Stimulated activated CD8-positive, alpha-beta memory T cell treated with anti-CD3 and anti-CD28 coated beads, Interleukin-12 subunit alpha, Interleukin-12 subunit beta, amount 100 ng/mL, for 24 hours (primary cell): ENCODE measurements around the gene CYP1B1.

ENCODE experiments used
- DNase-seq: peaks from one replicate; pipeline ENCODE4 v3.0.0-alpha.2; 2020; ENCODE audit errors: extremely low read depth

CYP1B1 gene

DNA sequence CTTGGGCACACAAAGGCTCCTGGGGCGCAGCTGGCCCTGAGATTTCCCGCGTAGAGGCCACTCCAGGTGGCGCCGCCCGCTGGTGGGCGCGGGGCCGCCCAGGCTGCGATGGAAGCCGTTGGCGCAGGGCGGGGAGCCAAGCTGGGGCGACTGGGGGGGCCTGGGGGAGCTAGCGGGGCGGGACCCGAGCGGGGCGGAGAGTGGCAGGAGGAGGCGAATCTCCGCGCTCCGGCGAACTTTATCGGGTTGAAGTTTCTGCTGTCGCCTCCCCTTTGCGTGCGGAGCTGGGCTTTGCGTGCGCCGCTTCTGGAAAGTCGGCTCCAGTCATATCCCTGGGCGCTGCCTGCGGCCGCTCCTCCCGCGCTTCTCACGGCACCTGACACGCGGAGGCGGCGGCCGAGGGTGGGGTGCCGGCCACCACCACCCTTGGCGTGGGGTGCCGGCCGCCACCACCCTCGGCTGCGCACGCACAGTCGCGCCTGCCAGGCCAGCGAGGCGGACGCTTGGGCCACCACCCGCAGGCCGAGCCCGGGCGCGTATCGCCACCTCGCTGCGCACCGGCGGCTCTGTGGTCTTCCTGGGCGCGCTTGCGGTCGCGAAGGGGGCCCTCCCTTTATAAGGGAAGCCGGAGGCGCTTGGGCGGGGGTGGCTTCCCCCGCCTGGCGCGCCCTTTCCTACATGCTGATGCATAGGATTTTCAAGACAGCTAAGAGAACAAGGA is 919 bp upstream of the CYP1B1 start:
- peak; percentile 45 for DNase-seq

DNA sequence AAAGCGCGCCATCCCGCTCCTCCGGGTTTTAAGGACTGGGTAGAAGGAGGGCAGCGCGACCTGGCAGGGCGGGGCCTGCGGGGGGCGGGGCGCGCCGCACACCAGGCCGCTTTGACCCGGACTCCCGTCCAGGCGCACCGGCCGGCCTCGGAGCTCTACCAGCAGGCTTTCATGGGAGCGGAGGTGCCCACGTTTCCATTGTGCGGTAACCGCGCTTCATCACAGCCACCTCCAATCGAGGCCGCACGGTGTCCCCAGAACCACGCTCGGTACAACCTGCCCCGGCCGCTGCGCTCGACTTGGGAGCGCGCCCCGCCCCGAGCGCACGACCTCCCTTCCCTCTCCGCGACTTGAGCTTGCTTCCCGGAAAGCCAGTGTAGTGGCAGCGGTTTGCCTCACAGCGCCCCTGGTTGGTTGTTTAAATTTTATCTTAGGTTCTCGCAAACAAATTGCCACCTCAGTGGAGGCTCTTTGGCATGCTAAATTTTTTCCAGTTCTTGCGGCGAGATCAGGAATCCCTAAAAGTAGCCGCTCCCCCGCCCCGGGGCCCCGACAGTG is 280 bp upstream of the CYP1B1 start:
- peak; percentile 14 for DNase-seq

- no peak for DNase-seq
These were observed 1.0 kb downstream of the CYP1B1 start for GRCh38 chr2:38074764-38075506.

GRCh38 chr2:38074058-38074763 is 1.7 kb downstream of the CYP1B1 start:
- no peak for DNase-seq

DNA sequence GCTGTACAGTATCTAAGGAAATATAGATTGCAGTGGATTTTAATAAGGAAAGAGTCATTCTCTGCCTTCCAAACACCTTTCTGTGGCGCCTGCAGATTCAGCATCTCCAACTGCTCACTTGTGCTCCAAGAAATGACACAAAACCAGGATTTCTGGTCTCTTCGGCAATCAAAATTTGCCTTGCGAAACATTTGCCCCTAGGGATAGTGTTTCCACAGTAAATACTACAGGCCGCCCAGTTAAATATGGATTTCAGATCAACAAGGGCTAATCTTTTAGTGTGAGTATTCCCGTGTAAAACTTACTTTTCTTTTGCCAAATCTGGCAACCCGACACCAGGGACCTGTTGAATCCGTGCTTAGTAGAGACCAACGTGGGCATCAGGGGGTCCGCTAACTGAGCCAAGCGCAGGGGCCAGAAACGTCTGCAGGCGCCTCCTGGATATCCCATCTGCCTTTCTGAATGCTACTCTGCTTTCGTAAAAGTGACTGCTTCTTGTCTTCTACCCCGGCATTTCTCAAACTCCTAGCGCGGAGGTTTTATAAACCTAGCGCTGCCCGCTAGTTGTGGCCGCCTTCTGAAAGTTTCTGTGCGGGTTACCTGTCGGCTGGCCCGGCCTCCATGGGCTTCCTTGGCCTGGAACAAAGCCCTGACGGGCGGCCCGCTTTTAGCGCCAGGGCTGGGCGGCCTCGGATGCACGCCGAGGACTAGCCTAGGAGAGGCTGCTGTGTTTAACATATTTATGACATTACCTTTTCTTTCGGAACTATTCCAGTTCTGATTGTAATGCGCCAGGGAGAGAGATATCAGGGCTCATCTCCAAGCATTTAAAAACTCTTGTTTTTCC is 2.5 kb downstream of the CYP1B1 start:
- no peak for DNase-seq

DNA sequence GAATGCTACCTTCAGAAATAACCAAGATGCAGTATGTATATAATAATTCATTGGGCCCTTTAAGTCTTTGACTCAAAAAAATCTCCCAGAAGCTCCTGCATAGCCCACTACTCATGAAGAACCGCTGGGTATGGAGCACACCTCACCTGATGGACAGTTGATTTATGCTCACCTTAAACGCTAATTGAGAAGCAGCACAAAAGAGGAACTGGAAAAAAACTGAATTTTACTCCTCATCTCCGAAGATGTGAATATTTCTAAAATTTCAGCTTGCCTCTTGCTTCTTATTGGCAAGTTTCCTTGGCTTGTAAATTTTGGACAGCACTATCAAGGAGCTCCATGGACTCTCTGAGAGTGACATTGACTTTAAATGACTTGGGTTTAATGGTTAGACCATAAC is 5.5 kb downstream of the CYP1B1 start:
- DNase-seq: no peak

DNA sequence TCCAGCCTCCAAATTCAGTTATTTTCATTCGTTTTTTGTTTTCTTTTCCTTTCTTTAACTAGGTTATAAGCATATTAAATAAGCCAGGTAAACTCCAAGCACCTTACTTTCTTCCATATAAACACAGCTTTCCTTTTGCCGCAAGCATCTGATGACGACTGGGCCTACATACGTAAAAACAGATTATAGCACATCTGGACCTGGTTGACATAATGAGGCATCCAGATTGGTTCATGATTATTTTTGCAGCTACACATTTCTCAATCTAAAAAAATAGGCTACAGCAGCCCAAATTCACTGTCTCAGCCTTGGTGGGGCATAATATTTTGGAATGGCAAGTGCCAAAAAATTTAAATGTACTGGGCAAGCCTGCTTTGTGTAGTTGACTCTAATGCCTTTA is 7.7 kb downstream of the CYP1B1 start:
- DNase-seq: no peak

- no peak for DNase-seq
These were observed 9.4 kb downstream of the CYP1B1 start for GRCh38 chr2:38066421-38067115.

DNA sequence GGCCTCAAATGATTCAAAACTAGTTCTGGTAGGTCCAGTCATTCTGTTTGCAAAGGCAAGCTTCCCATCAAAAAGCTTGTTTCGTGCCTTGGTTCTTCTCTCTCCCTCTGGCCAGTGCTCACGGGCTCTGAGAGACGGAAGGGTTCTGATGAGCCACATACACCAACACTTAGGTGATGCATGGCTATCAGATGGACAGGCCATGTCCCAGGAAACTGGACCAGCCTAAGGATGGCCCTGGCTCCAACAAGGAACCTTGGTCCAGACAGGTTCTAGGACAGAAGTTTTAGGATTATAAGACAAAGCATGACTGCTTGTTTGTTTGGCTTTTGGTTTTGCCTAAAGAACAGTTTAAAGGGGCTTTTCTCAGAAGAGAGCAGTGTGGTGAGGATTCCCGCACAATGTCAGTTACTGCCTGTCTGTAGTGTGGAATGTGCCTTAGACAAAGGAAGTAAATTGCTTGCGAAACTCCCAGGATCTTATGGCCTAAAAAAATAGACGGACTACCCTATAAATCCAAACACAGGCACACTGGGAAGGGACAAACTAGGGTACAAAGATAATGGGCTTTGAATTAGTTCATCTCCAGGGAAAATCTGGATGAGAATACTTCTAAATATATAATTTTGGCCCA is 10.3 kb downstream of the CYP1B1 start:
- DNase-seq: no peak

GRCh38 chr2:38064801-38065501 is 11.0 kb downstream of the CYP1B1 start:
- DNase-seq: no peak

GRCh38 chr2:38060236-38061018 is 15.5 kb downstream of the CYP1B1 start:
- DNase-seq: no peak

DNA sequence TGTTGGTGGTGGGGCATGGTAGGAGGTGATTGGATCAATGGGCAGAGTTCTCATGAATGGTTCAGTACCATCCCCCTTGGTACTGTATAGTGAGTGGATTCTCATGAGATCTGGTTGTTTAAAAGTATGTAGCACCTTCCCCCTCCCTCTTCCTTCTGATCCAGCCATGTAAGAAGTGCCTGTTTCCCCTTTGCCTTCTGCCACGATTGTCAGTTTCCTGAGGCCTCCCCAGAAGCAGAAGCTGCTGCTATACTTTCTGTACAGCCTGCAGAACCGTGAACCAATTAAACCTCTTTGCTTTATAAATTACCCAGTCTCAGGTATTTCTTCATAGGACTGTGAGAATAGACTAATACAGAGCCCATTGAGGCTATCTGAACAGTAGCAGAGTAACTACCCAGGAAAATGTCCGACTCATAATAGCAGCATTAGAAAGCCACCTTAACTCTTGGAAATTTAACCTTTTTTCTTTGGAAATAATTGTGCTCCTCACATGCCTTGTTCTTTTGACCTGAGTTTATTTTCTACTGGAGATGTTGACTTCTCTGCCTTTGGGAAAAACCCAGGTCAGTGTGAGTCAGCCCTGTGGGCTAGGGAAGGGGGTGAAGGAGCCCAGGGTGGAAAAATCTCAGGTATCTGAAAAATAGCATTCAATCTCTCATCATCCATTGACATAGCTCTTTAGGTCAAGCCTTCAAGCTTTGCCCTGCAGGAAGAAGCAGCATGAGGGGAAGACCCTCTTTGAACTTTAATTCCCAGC is 18.1 kb downstream of the CYP1B1 start:
- DNase-seq: no peak

GRCh38 chr2:38056216-38056615 is 19.7 kb downstream of the CYP1B1 start:
- no peak for DNase-seq

GRCh38 chr2:38045811-38046210 is 30.1 kb downstream of the CYP1B1 start:
- no peak for DNase-seq

DNA sequence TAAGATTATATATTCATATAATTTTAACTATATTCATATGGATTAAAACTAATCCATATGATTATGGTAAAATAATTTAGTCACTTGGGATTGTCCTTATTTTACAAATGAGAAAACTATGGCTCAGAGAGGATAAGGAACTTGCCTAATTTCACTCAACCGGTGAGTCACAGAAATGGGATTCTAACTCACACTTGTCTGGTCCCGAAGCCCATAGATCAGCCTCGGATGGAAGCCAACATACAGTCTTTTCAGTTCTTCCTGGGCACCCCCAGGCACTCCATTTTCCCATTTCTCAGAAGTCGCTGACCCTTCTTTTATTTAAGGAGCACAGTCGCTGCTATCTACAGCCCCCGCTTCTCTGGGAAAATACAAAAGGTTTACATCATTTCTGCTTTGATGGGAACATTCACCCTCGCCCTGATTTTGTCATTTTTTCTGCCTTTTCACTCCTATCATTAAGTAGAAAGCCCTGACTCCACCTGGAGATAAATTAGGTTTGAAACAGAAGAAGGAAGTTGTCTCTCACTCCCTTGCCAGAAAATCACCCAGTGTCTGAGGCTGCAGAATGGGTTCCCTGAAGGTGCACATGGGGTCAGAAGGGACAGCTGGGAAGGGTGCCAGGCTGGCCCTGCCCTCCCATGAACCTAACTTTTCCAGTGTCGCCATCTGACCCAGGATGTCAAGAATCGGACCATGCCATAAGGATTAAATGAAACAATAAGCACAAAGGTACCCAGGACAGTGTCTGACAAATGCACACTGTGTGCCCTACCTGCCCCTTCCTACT is 36.6 kb downstream of the CYP1B1 start:
- DNase-seq: no peak

DNA sequence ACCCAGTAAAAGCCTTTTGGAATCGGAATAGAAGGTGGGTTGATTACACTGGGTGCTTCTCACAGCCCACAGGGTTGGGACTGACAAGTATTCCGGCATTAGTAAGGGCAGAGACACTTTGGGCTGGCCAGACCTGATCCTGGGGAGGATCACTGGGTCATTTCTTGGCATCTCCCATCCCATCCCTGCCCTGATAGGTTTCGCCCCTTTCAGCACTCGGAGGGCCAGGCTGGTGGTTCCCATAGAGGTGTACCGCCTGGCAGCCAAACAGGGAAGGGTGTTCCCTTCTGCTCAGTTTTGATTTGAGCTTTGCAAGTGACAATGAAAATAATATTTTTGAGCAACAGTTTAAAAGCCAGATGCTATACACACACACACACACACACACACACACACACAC is 37.3 kb downstream of the CYP1B1 start:
- no peak for DNase-seq
